Neural progenitor cell (in vitro differentiated cells): ENCODE measurements around the gene PABPC1L2A.

ENCODE experiments used
- EZH2 ChIP-seq: fragments of 200-600 bp; sonication (generic); IDR thresholded peaks from 2 replicates; pipeline ENCODE4 v1.6.1; 2017; ENCODE audit warnings: antibody characterized with exemption, mild to moderate bottlenecking, moderate library complexity
- TF ChIP-seq, protein P1 (sequence below): fragments of 200-600 bp; sonication (generic); IDR thresholded peaks from 2 replicates; pipeline ENCODE4 v1.5.1; 2017; ENCODE audit warnings: antibody characterized with exemption, mild to moderate bottlenecking

DNA sequence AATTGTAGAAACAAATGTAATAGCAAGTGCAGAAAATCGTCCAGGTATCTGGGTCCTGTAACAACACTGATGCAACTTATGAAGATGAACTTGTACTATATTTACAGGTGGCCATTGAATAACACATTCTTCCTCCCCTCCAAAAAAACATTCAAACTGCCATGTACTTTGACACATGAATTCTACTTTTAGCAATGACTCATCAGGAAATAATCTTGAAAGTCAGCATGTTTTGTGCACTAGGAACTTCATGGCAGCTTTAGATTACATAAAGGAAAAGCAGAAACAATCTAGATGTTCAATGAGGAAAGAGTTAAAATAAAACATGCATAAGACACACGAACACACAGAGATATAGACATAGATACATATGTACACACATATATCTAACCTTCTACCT lies 2.5 kb downstream of the PABPC1L2A start:
- TF ChIP-seq, protein P1, sequence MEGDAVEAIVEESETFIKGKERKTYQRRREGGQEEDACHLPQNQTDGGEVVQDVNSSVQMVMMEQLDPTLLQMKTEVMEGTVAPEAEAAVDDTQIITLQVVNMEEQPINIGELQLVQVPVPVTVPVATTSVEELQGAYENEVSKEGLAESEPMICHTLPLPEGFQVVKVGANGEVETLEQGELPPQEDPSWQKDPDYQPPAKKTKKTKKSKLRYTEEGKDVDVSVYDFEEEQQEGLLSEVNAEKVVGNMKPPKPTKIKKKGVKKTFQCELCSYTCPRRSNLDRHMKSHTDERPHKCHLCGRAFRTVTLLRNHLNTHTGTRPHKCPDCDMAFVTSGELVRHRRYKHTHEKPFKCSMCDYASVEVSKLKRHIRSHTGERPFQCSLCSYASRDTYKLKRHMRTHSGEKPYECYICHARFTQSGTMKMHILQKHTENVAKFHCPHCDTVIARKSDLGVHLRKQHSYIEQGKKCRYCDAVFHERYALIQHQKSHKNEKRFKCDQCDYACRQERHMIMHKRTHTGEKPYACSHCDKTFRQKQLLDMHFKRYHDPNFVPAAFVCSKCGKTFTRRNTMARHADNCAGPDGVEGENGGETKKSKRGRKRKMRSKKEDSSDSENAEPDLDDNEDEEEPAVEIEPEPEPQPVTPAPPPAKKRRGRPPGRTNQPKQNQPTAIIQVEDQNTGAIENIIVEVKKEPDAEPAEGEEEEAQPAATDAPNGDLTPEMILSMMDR: no peak
- TF ChIP-seq EZH2: no peak
